ENCODE results near the gene ZNF423.

Gene ZNF423

DNA sequence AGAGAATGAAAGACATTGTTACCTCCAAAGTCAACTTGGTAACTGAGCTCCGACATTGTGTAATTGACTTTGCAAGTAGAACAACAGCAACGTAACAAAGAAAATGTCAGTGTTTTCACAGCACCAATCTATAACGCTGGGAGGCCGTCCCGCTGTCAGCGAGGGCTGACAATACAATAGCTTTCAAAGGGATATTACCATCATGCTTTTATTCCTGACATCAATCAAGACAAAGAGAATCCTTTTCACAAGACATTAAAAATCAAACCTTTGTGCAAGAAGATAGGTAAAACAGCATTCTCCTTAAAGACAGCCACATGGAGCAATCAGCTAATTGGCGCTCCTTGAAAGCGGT is 6.2 kb downstream of the ZNF423 start:
- no peak overlapping the region for H3K4me3 ChIP-seq (replicated peaks; ENCODE audit: low read depth, low read length)
- no peak for DNase-seq (ENCODE audit: extremely low read depth, insufficient read length)
- H3K27me3 ChIP-seq (replicated peaks; ENCODE audit: control insufficient read depth, insufficient read depth, low read length) = peaks cover 5% of the 10 kb centered on the region
- H3K36me3 ChIP-seq (ENCODE audit: control insufficient read depth, insufficient read depth, low read length) = no peaks in the 10 kb centered on the region
- TF ChIP-seq CTCF (IDR thresholded peaks at IDR 0.05; ENCODE audit: insufficient read depth, low read length, poor library complexity, severe bottlenecking) = no peak

DNA sequence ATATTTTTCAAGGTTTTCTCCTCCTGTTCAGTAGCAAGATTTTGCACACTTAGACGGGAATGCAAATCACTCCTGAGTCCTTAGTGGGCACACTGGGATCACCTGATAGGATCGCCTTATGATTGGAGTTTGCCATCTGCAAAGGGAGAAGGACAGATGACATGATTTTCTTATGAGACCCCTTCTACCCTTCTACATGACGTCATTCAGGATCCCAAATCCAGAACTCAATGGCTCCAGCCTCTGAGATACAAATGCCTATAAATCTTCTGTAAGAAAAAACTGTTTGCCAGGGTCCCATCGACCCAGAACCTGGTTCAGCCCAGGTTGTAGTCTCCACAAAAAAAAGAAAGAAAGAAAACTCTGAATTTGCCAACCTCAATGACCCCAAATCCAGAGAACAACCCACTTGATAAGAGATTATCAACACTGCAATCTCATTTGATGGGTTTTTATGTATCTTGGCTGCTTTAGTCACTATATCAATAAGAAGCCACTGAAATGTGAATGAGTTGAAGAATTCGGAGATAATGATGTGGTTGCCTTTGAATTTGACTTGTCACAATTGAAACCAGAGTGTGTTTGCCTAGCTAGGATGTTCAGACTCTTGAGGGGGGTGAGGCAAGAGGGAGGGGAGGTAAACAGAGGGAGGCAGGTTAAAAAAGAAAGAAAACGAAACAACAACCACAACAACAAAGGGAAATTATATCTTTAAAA is 6.7 kb downstream of the ZNF423 start:
- DNase-seq (ENCODE audit: extremely low read depth, insufficient read length) = no peak
- no peaks in the 10 kb centered on the region for H3K36me3 ChIP-seq (ENCODE audit: control insufficient read depth, insufficient read depth, low read length)

GRCh38 chr16:49848530-49848929 is 7.4 kb downstream of the ZNF423 start:
- H3K27me3 ChIP-seq (replicated peaks; ENCODE audit: control insufficient read depth, insufficient read depth, low read length) = peaks cover 4% of the 10 kb centered on the region
- no peaks in the 10 kb centered on the region for H3K36me3 ChIP-seq (ENCODE audit: control insufficient read depth, insufficient read depth, low read length)
- no peak for DNase-seq (ENCODE audit: extremely low read depth, insufficient read length)
- no peak overlapping the region for H3K4me3 ChIP-seq (replicated peaks; ENCODE audit: low read depth, low read length)
- TF ChIP-seq CTCF (IDR thresholded peaks at IDR 0.05; ENCODE audit: insufficient read depth, low read length, poor library complexity, severe bottlenecking) = no peak

More for the DNA sequence above, 6.7 kb downstream of the ZNF423 start:
- Histone ChIP-seq H3K27me3 (replicated peaks; ENCODE audit: control insufficient read depth, insufficient read depth, low read length) (peaks cover 5% of the 10 kb centered on the region), H3K4me3 (replicated peaks; ENCODE audit: low read depth, low read length) (no peak overlapping the region)
- no peak for TF ChIP-seq CTCF (IDR thresholded peaks at IDR 0.05; ENCODE audit: insufficient read depth, low read length, poor library complexity, severe bottlenecking)

GRCh38 chr16:49846800-49847199 is 9.1 kb downstream of the ZNF423 start:
- no peaks in the 10 kb centered on the region for H3K36me3 ChIP-seq (ENCODE audit: control insufficient read depth, insufficient read depth, low read length)
- DNase-seq (ENCODE audit: extremely low read depth, insufficient read length) = no peak
- no peak for TF ChIP-seq CTCF (IDR thresholded peaks at IDR 0.05; ENCODE audit: insufficient read depth, low read length, poor library complexity, severe bottlenecking)
- H3K27me3 ChIP-seq (replicated peaks; ENCODE audit: control insufficient read depth, insufficient read depth, low read length) = peaks cover 3% of the 10 kb centered on the region
- H3K4me3 ChIP-seq (replicated peaks; ENCODE audit: low read depth, low read length) = no peak overlapping the region

GRCh38 chr16:49844359-49844758 is 11.6 kb downstream of the ZNF423 start:
- no peak for TF ChIP-seq CTCF (IDR thresholded peaks at IDR 0.05; ENCODE audit: insufficient read depth, low read length, poor library complexity, severe bottlenecking)
- no peak for DNase-seq (ENCODE audit: extremely low read depth, insufficient read length)
- H3K4me3 ChIP-seq (replicated peaks; ENCODE audit: low read depth, low read length) = no peak overlapping the region
- no peaks in the 10 kb centered on the region for H3K36me3 ChIP-seq (ENCODE audit: control insufficient read depth, insufficient read depth, low read length)
- peaks cover 1% of the 10 kb centered on the region; the same call in 1 of the 2 replicates for H3K27me3 ChIP-seq (replicated peaks; ENCODE audit: control insufficient read depth, insufficient read depth, low read length)

GRCh38 chr16:49843758-49844157 is 12.2 kb downstream of the ZNF423 start:
- peaks cover 1% of the 10 kb centered on the region; the same call in 1 of the 2 replicates for H3K27me3 ChIP-seq (replicated peaks; ENCODE audit: control insufficient read depth, insufficient read depth, low read length)
- no peak overlapping the region for H3K4me3 ChIP-seq (replicated peaks; ENCODE audit: low read depth, low read length)
- no peak for DNase-seq (ENCODE audit: extremely low read depth, insufficient read length)
- no peak for TF ChIP-seq CTCF (IDR thresholded peaks at IDR 0.05; ENCODE audit: insufficient read depth, low read length, poor library complexity, severe bottlenecking)
- no peaks in the 10 kb centered on the region for H3K36me3 ChIP-seq (ENCODE audit: control insufficient read depth, insufficient read depth, low read length)
